ENCODE data around the gene OGDH. TPM values are rescaled to one million over a fixed set of nuclear protein-coding genes. Genes with fewer than 3 reads are reported as not detected.

Gene OGDH
- total RNA-seq, 1 donor from 2014 or later: 67.1 TPM

- Mint-ChIP-seq H3K4me1 (ENCODE audit: unreplicated experiment) (no peaks in the 10 kb centered on the region), H3K36me3 (ENCODE audit: low read depth, unreplicated experiment) (peaks cover 15% of the 10 kb centered on the region), H3K9me3 (ENCODE audit: unreplicated experiment) (no peaks in the 10 kb centered on the region), H3K27me3 (ENCODE audit: unreplicated experiment) (peaks cover 12% of the 10 kb centered on the region), H3K27ac (ENCODE audit: unreplicated experiment) (peak overlapping the region; percentile 42), H3K4me3 (ENCODE audit: unreplicated experiment) (peak overlapping the region; percentile 67)
- no peak for TF ChIP-seq CTCF (IDR thresholded peaks at IDR 0.05; ENCODE audit: unreplicated experiment)
- DNase-seq (ENCODE audit: low spot score): no peak
Measured at GRCh38 chr7:44707558-44708230, 101.3 kb downstream of the OGDH start.

GRCh38 chr7:44709011-44709915 lies 102.8 kb downstream of the OGDH start:
- peaks cover 15% of the 10 kb centered on the region for H3K36me3 Mint-ChIP-seq (ENCODE audit: low read depth, unreplicated experiment)
- H3K4me1 Mint-ChIP-seq (ENCODE audit: unreplicated experiment): no peaks in the 10 kb centered on the region
- no peak overlapping the region for H3K4me3 Mint-ChIP-seq (ENCODE audit: unreplicated experiment)
- DNase-seq (ENCODE audit: low spot score): no peak
- H3K9me3 Mint-ChIP-seq (ENCODE audit: unreplicated experiment): no peaks in the 10 kb centered on the region
- H3K27ac Mint-ChIP-seq (ENCODE audit: unreplicated experiment): no peak overlapping the region
- TF ChIP-seq CTCF (IDR thresholded peaks at IDR 0.05; ENCODE audit: unreplicated experiment): no peak
- H3K27me3 Mint-ChIP-seq (ENCODE audit: unreplicated experiment): peaks cover 16% of the 10 kb centered on the region

GRCh38 chr7:44709945-44710596 lies 103.6 kb downstream of the OGDH start:
- TF ChIP-seq CTCF (IDR thresholded peaks at IDR 0.05; ENCODE audit: unreplicated experiment): no peak
- Mint-ChIP-seq H3K27ac (ENCODE audit: unreplicated experiment) (peak overlapping the region; percentile 4), H3K4me3 (ENCODE audit: unreplicated experiment) (peak overlapping the region; percentile 20), H3K36me3 (ENCODE audit: low read depth, unreplicated experiment) (peaks cover 15% of the 10 kb centered on the region), H3K27me3 (ENCODE audit: unreplicated experiment) (peaks cover 16% of the 10 kb centered on the region), H3K4me1 (ENCODE audit: unreplicated experiment) (no peaks in the 10 kb centered on the region), H3K9me3 (ENCODE audit: unreplicated experiment) (no peaks in the 10 kb centered on the region)
- DNase-seq (ENCODE audit: low spot score): no peak

- H3K27ac Mint-ChIP-seq (ENCODE audit: unreplicated experiment): no peak overlapping the region
- H3K9me3 Mint-ChIP-seq (ENCODE audit: unreplicated experiment): no peaks in the 10 kb centered on the region
- no peak for TF ChIP-seq CTCF (IDR thresholded peaks at IDR 0.05; ENCODE audit: unreplicated experiment)
Measured at GRCh38 chr7:44711528-44711927, 105.1 kb downstream of the OGDH start.

More at GRCh38 chr7:44711528-44711927, 105.1 kb downstream of the OGDH start:
- Mint-ChIP-seq H3K4me1 (ENCODE audit: unreplicated experiment) (no peaks in the 10 kb centered on the region), H3K27me3 (ENCODE audit: unreplicated experiment) (peaks cover 16% of the 10 kb centered on the region), H3K36me3 (ENCODE audit: low read depth, unreplicated experiment) (peaks cover 15% of the 10 kb centered on the region), H3K4me3 (ENCODE audit: unreplicated experiment) (no peak overlapping the region)
- DNase-seq (ENCODE audit: low spot score): no peak
